Melanocyte of skin (primary cell): ENCODE results near the gene TCF4. TPM values are rescaled to one million over a fixed set of nuclear protein-coding genes. Genes with fewer than 3 reads are reported as not detected.

Experiments used
- small RNA-seq, 2 donors: library from RNA; depleted of rRNA; stranded (forward); fragments of <200 nt; gene quantifications; one replicate each; pipeline ENCODE3, GENCODE V24; 2012
- total RNA-seq, 2 donors: library from RNA; depleted of rRNA; stranded (reverse); fragments of >200 nt; gene quantifications; 2 replicates each; pipeline ENCODE4 v1.2.3, GENCODE V29; 2012

TCF4 gene
- 10 to 100 TPM; 24.3 to 39.9 TPM for total RNA-seq

DNA sequence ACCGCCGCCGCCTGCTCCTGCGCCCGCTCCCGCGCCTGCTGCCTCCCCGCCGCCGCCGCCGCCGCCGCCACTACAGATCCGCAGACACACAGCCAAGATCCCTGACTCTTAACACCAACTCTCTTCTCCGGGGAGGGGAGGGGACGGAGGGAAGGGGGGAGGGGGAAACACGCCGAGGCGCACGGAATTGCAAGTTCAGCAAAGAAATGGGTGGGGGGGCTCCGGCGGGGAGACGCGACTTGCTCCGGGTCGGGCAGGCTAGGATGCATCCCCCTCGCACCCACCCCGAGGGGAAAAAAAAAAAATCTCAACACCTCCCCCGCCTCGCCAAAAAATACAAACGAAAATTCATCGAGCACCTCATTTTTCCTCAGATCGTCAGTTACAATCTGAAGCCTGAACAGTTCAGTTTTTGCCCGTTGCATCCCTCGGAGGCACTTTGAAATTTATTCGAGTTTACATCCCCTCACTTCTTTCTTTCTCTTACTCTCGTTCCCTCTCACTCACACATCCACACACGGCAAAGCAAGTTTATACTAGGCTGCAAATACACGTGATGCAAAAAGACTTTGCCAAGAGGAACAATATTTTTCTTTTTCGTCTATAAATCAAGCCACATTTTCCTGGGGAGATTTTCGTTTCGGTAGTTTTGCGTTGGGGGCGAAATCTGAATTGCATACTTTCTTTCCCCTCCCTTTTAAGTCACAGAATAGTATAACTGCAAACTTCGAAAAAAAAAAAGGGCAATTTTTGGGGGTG lies at the start of gene TCF4:
TCF4 (minus strand) TSS at position 82 of the 759 bp plus-strand sequence. CDS start 1,076 bp downstream, outside the sequence.

Small RNAs within 50 kb of the gene (small RNA-seq; reads per million reads assigned to genes)
- gene MIR4529, result 0 reads per million in 2 donors
